ENCODE data around the gene GSG1L.

Gene GSG1L

GRCh38 chr16:28040039-28040438, 23.5 kb downstream of the GSG1L start:
- Histone ChIP-seq H3K9me3 (replicated peaks in 1 of 2; ENCODE audit: control insufficient read depth in 2 of 2, insufficient read depth in 1 of 2, low read depth in 1 of 2, low read length in 2 of 2) (peaks cover 0 to 3% of the 10 kb centered on the region in 2 donors), H3K4me3 (ENCODE audit: low read length in 2 of 2) (no peak overlapping the region), H3K9ac (ENCODE audit: low read depth, low read length, poor library complexity) (no peak overlapping the region), H2BK12ac (ENCODE audit: low read length) (no peak overlapping the region), H2BK15ac (ENCODE audit: low read length) (no peak overlapping the region), H3K14ac (ENCODE audit: low read length) (no peak overlapping the region), H4K8ac (ENCODE audit: low read depth, low read length) (no peak overlapping the region), H3K4me2 (ENCODE audit: insufficient read depth, low read length, poor library complexity, severe bottlenecking) (no peak overlapping the region), H3K27ac (replicated peaks; ENCODE audit: low read length) (no peak overlapping the region), H3K79me1 (ENCODE audit: low read depth, low read length) (peaks cover 2% of the 10 kb centered on the region), H3K18ac (ENCODE audit: low read length) (peak overlapping the region; percentile 48), H3K4ac (ENCODE audit: low read length) (no peak overlapping the region), H2BK120ac (ENCODE audit: low read depth, low read length) (no peak overlapping the region), H3K27me3 (ENCODE audit: control insufficient read depth in 3 of 3, insufficient read depth in 3 of 3, low read depth in 1 of 3, low read length in 3 of 3) (peaks cover 0 to 2% (median 0%) of the 10 kb centered on the region in 3 experiments), H3K36me3 (replicated peaks in 1 of 2; ENCODE audit: control insufficient read depth in 2 of 2, insufficient read depth in 2 of 2, low read length in 2 of 2) (no peaks in the 10 kb centered on the region), H2AFZ (ENCODE audit: low read length) (no peak overlapping the region), H4K91ac (ENCODE audit: low read depth, low read length, poor library complexity) (no peak overlapping the region), H2BK5ac (ENCODE audit: low read length) (no peak overlapping the region), H2AK5ac (ENCODE audit: low read depth, low read length) (no peak overlapping the region), H3K4me1 (ENCODE audit: control insufficient read depth in 2 of 2, insufficient read depth in 1 of 2, low read depth in 1 of 2, low read length in 2 of 2) (peaks cover 0 to 5% of the 10 kb centered on the region in 2 donors), H3K23ac (ENCODE audit: low read depth, low read length, poor library complexity) (no peak overlapping the region)
- no CpG with 5 or more reads among the region's 8 CpGs for WGBS, 2 donors (ENCODE audit: extremely low coverage in 2 of 2, insufficient read length in 2 of 2, insufficient replicate concordance in 1 of 2)
- no peak for DNase-seq (ENCODE audit: low spot score)

GRCh38 chr16:28039493-28039892, 24.0 kb downstream of the GSG1L start:
- Histone ChIP-seq H3K79me1 (ENCODE audit: low read depth, low read length) (peaks cover 2% of the 10 kb centered on the region), H2BK12ac (ENCODE audit: low read length) (no peak overlapping the region), H3K18ac (ENCODE audit: low read length) (peak overlapping the region; percentile 4), H2BK5ac (ENCODE audit: low read length) (no peak overlapping the region), H3K9me3 (replicated peaks in 1 of 2; ENCODE audit: control insufficient read depth in 2 of 2, insufficient read depth in 1 of 2, low read depth in 1 of 2, low read length in 2 of 2) (peaks cover 0 to 3% of the 10 kb centered on the region in 2 donors), H2BK15ac (ENCODE audit: low read length) (no peak overlapping the region), H3K4me1 (ENCODE audit: control insufficient read depth in 2 of 2, insufficient read depth in 1 of 2, low read depth in 1 of 2, low read length in 2 of 2) (peaks cover 0 to 5% of the 10 kb centered on the region in 2 donors), H3K9ac (ENCODE audit: low read depth, low read length, poor library complexity) (peak overlapping the region; percentile 73), H3K27ac (replicated peaks; ENCODE audit: low read length) (no peak overlapping the region), H3K14ac (ENCODE audit: low read length) (peak overlapping the region; percentile 77), H3K36me3 (replicated peaks in 1 of 2; ENCODE audit: control insufficient read depth in 2 of 2, insufficient read depth in 2 of 2, low read length in 2 of 2) (no peaks in the 10 kb centered on the region), H3K4me2 (ENCODE audit: insufficient read depth, low read length, poor library complexity, severe bottlenecking) (no peak overlapping the region), H2BK120ac (ENCODE audit: low read depth, low read length) (no peak overlapping the region), H3K4me3 (ENCODE audit: low read length in 2 of 2) (peak overlapping the region in 1 of 2 donors; percentile 72), H2AK5ac (ENCODE audit: low read depth, low read length) (no peak overlapping the region), H2AFZ (ENCODE audit: low read length) (no peak overlapping the region), H3K23ac (ENCODE audit: low read depth, low read length, poor library complexity) (peak overlapping the region; percentile 86), H3K4ac (ENCODE audit: low read length) (no peak overlapping the region), H3K27me3 (ENCODE audit: control insufficient read depth in 3 of 3, insufficient read depth in 3 of 3, low read depth in 1 of 3, low read length in 3 of 3) (peaks cover 0 to 2% (median 0%) of the 10 kb centered on the region in 3 experiments), H4K8ac (ENCODE audit: low read depth, low read length) (no peak overlapping the region), H4K91ac (ENCODE audit: low read depth, low read length, poor library complexity) (peak overlapping the region; percentile 68)
- WGBS, 2 donors (ENCODE audit: extremely low coverage in 2 of 2, insufficient read length in 2 of 2, insufficient replicate concordance in 1 of 2) = no CpG with 5 or more reads among the region's 10 CpGs
- no peak for DNase-seq (ENCODE audit: low spot score)

GRCh38 chr16:28038409-28038808, 25.1 kb downstream of the GSG1L start:
- H2BK15ac ChIP-seq (ENCODE audit: low read length) = no peak overlapping the region
- H4K8ac ChIP-seq (ENCODE audit: low read depth, low read length) = no peak overlapping the region
- H3K23ac ChIP-seq (ENCODE audit: low read depth, low read length, poor library complexity) = no peak overlapping the region
- no peak overlapping the region for H3K27ac ChIP-seq (replicated peaks; ENCODE audit: low read length)
- H3K27me3 ChIP-seq (ENCODE audit: control insufficient read depth in 3 of 3, insufficient read depth in 3 of 3, low read depth in 1 of 3, low read length in 3 of 3) = peaks cover 0 to 2% (median 0%) of the 10 kb centered on the region in 3 experiments
- H3K14ac ChIP-seq (ENCODE audit: low read length) = no peak overlapping the region
- no peak overlapping the region for H3K4ac ChIP-seq (ENCODE audit: low read length)
- no peak overlapping the region for H3K4me2 ChIP-seq (ENCODE audit: insufficient read depth, low read length, poor library complexity, severe bottlenecking)
- H3K4me1 ChIP-seq (ENCODE audit: control insufficient read depth in 2 of 2, insufficient read depth in 1 of 2, low read depth in 1 of 2, low read length in 2 of 2) = peaks cover 0 to 5% of the 10 kb centered on the region in 2 donors
- peaks cover 0 to 3% of the 10 kb centered on the region in 2 donors for H3K9me3 ChIP-seq (replicated peaks in 1 of 2; ENCODE audit: control insufficient read depth in 2 of 2, insufficient read depth in 1 of 2, low read depth in 1 of 2, low read length in 2 of 2)
- no peak for DNase-seq (ENCODE audit: low spot score)
- no peak overlapping the region for H2BK12ac ChIP-seq (ENCODE audit: low read length)
- H2BK120ac ChIP-seq (ENCODE audit: low read depth, low read length) = no peak overlapping the region
- no peaks in the 10 kb centered on the region for H3K36me3 ChIP-seq (replicated peaks in 1 of 2; ENCODE audit: control insufficient read depth in 2 of 2, insufficient read depth in 2 of 2, low read length in 2 of 2)
- H2BK5ac ChIP-seq (ENCODE audit: low read length) = no peak overlapping the region
- H2AFZ ChIP-seq (ENCODE audit: low read length) = no peak overlapping the region
- H2AK5ac ChIP-seq (ENCODE audit: low read depth, low read length) = no peak overlapping the region
- no peak overlapping the region for H3K4me3 ChIP-seq (ENCODE audit: low read length in 2 of 2)
- H4K91ac ChIP-seq (ENCODE audit: low read depth, low read length, poor library complexity) = no peak overlapping the region
- no peak overlapping the region for H3K18ac ChIP-seq (ENCODE audit: low read length)
- H3K79me1 ChIP-seq (ENCODE audit: low read depth, low read length) = peaks cover 2% of the 10 kb centered on the region
- H3K9ac ChIP-seq (ENCODE audit: low read depth, low read length, poor library complexity) = no peak overlapping the region
- WGBS, 2 donors (ENCODE audit: extremely low coverage in 2 of 2, insufficient read length in 2 of 2, insufficient replicate concordance in 1 of 2) = no CpG with 5 or more reads among the region's 12 CpGs

DNA sequence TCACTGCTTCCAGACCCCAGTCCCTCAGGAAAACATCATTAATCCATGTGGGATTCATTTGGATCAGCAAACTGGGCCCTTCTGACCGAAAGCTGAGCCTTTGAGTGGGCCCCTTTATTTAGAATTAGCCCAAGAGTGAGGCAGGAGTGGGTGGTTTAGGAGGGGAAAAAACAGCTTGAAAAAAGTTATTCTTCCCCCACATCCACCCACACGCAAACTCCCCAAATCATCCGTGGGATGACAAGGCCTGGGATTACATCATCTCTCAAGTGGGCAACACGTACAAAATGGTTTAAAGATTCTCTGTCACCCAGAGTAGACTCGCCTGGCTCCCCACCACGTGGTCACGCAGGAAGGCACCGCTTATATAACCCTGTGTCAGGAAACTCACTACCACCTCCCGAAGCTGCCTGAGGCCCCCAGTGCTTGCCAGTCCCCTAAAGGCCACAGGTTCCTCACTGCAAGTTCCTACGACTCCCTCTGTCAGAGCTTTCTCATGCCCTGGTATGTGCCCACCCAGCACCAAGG, 27.6 kb downstream of the GSG1L start:
- no peak for DNase-seq (ENCODE audit: low spot score)
- H3K4me1 ChIP-seq (ENCODE audit: control insufficient read depth in 2 of 2, insufficient read depth in 1 of 2, low read depth in 1 of 2, low read length in 2 of 2) = peaks cover 0 to 5% of the 10 kb centered on the region in 2 donors
- H4K8ac ChIP-seq (ENCODE audit: low read depth, low read length) = no peak overlapping the region
- H2AFZ ChIP-seq (ENCODE audit: low read length) = no peak overlapping the region
- no peaks in the 10 kb centered on the region for H3K36me3 ChIP-seq (replicated peaks in 1 of 2; ENCODE audit: control insufficient read depth in 2 of 2, insufficient read depth in 2 of 2, low read length in 2 of 2)
- no peak overlapping the region for H2AK5ac ChIP-seq (ENCODE audit: low read depth, low read length)
- H3K27ac ChIP-seq (replicated peaks; ENCODE audit: low read length) = no peak overlapping the region
- no peak overlapping the region for H3K4ac ChIP-seq (ENCODE audit: low read length)
- H3K4me3 ChIP-seq (ENCODE audit: low read length in 2 of 2) = no peak overlapping the region
- no peak overlapping the region for H2BK12ac ChIP-seq (ENCODE audit: low read length)
- no peak overlapping the region for H3K9ac ChIP-seq (ENCODE audit: low read depth, low read length, poor library complexity)
- H3K9me3 ChIP-seq (replicated peaks in 1 of 2; ENCODE audit: control insufficient read depth in 2 of 2, insufficient read depth in 1 of 2, low read depth in 1 of 2, low read length in 2 of 2) = peaks cover 0 to 3% of the 10 kb centered on the region in 2 donors
- H2BK5ac ChIP-seq (ENCODE audit: low read length) = no peak overlapping the region
- H3K4me2 ChIP-seq (ENCODE audit: insufficient read depth, low read length, poor library complexity, severe bottlenecking) = no peak overlapping the region
- no peak overlapping the region for H2BK15ac ChIP-seq (ENCODE audit: low read length)
- no peak overlapping the region for H4K91ac ChIP-seq (ENCODE audit: low read depth, low read length, poor library complexity)
- no peak overlapping the region for H3K18ac ChIP-seq (ENCODE audit: low read length)
- peaks cover 0 to 2% (median 0%) of the 10 kb centered on the region in 3 experiments for H3K27me3 ChIP-seq (ENCODE audit: control insufficient read depth in 3 of 3, insufficient read depth in 3 of 3, low read depth in 1 of 3, low read length in 3 of 3)
- peaks cover 2% of the 10 kb centered on the region for H3K79me1 ChIP-seq (ENCODE audit: low read depth, low read length)
- H3K14ac ChIP-seq (ENCODE audit: low read length) = no peak overlapping the region
- no CpG with 5 or more reads among the region's 10 CpGs for WGBS, 2 donors (ENCODE audit: extremely low coverage in 2 of 2, insufficient read length in 2 of 2, insufficient replicate concordance in 1 of 2)
- no peak overlapping the region for H2BK120ac ChIP-seq (ENCODE audit: low read depth, low read length)
- peak overlapping the region; percentile 5 for H3K23ac ChIP-seq (ENCODE audit: low read depth, low read length, poor library complexity)
